Keratinocyte (primary cell): ENCODE data around the gene CACNA1C.

ENCODE experiments used
- EZH2 ChIP-seq: IDR thresholded peaks from one replicate; pipeline ENCODE4 v1.6.1; 2012; ENCODE audit warnings: inconsistent platforms, mild to moderate bottlenecking, low read length, moderate library complexity
- TF ChIP-seq, protein P1 (sequence below), 3 experiments: IDR thresholded peaks in 1 of 3; conservative IDR thresholded peaks in 1 of 3; optimal IDR thresholded peaks in 1 of 3; 2 replicates in 2 of 3; 3 replicates in 1 of 3; pipeline versions ENCODE3 to v1.5.1; 2011; ENCODE audit warnings: low read length in 3 of 3, mild to moderate bottlenecking in 3 of 3, moderate library complexity in 2 of 3, control low read depth in 1 of 3, inconsistent platforms in 1 of 3; ENCODE audit not compliant: insufficient read depth in 2 of 3; ENCODE audit errors: extremely low read depth in 1 of 3

DNA sequence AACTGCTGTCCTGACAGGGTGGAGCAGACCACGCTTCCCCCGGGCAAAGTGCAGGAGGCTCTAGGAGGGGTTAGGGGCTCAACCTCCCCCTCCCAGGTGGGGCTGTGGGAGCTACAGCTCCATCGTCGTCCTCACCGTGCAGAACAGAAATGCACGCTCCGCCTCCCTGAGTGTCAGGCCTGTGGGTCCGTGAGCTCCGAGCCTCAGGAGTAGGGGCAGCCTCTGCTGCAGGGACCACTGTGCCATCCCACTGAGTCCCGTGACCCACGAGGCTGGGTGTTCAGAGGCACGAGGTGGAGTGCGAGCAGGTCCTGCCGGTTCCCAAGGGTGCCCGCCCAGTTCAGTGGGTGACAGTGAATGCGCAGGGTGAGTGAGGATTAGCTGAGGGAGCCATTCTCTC is 48.6 kb downstream of the CACNA1C start:
- TF ChIP-seq, protein P1, sequence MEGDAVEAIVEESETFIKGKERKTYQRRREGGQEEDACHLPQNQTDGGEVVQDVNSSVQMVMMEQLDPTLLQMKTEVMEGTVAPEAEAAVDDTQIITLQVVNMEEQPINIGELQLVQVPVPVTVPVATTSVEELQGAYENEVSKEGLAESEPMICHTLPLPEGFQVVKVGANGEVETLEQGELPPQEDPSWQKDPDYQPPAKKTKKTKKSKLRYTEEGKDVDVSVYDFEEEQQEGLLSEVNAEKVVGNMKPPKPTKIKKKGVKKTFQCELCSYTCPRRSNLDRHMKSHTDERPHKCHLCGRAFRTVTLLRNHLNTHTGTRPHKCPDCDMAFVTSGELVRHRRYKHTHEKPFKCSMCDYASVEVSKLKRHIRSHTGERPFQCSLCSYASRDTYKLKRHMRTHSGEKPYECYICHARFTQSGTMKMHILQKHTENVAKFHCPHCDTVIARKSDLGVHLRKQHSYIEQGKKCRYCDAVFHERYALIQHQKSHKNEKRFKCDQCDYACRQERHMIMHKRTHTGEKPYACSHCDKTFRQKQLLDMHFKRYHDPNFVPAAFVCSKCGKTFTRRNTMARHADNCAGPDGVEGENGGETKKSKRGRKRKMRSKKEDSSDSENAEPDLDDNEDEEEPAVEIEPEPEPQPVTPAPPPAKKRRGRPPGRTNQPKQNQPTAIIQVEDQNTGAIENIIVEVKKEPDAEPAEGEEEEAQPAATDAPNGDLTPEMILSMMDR (optimal IDR thresholded peaks at IDR 0.05 in 1 of 3, IDR thresholded peaks at IDR 0.05 in 1 of 3, conservative IDR thresholded peaks at IDR 0.05 in 1 of 3; ENCODE audit: extremely low read depth in 1 of 3, insufficient read depth in 2 of 3, low read length in 3 of 3): no peak
- TF ChIP-seq EZH2: no peak
